ENCODE measurements around the gene AGK. TPM values are rescaled to one million over a fixed set of nuclear protein-coding genes. Genes with fewer than 3 reads are reported as not detected.
"Not testable (repeated sequence)": the region's sequence is repeated elsewhere in the genome, so short reads cannot be mapped to it uniquely, and the experiment has no call there.

The AGK gene
- total RNA-seq, 1 donor from 2014 or later: 27.7 TPM

GRCh38 chr7:141663081-141663849, 112.1 kb downstream of the AGK start:
- DNase-seq (no peak), ATAC-seq (ENCODE audit: poor library complexity) (peak; percentile 43)
- intact Hi-C loops (cut with DNase I): no loop called here

DNA sequence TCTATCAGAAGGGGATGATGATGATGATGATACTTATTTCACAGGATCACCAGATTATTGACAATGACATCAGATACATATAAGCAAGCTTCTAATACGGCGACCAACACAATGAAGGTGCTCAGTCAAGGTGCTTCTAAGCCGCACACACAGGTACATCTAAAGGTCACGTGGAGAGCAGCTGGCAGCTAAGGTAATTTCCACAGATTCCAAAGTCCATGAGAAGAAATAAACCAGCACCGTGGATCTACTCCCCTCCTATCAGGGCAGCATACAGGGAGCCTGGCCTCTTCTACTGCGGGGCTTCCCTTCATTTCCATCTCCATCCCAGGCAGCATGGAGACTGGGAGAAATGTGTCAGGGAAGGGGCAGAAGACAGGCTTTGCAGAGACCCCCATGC, 113.2 kb downstream of the AGK start:
- DNase-seq (no peak), ATAC-seq (ENCODE audit: poor library complexity) (no peak)
- intact Hi-C loops (cut with DNase I): no loop called here

DNA sequence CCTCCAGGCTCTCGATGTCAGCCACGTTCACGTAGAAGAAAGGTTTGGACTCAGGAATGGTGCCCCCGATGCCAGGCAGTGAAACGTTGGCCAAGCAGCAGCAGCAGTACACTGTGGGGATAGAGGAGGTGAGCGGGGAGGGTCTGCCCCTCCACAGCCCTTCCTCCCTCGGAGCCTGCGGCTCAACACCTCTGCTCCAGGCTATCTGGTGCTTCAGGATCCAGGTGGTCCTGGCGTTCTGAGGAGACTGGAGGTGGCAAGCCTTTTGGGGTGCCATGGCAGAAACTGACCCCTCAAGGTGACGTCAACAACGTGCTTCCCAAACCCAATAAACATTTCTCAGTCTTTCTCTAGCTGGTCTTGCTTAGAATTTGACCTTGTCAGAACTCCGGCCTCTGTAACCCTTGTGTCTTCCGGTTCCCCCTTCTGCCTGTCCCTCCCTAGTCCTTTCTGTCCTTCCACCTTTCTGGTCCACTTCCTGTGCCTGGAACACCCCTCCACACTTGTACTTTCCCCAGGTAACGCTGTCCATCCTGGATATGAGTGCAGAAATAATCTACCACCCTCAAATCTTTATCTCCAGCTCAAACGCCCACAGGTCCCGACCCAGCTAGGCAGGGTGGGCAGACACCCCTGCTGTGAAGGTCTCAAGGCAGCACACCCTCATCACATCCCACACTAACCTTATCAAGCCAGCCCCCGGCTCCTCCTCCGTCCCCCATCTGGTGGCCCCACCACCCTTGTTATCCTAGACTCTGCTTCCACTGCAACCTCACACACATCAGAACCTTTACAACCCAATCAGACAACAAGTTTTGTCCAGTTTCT, 114.2 kb downstream of the AGK start:
- intact Hi-C loops (cut with DNase I): no loop called here
- no peak for ATAC-seq (ENCODE audit: poor library complexity)
- no peak for DNase-seq

DNA sequence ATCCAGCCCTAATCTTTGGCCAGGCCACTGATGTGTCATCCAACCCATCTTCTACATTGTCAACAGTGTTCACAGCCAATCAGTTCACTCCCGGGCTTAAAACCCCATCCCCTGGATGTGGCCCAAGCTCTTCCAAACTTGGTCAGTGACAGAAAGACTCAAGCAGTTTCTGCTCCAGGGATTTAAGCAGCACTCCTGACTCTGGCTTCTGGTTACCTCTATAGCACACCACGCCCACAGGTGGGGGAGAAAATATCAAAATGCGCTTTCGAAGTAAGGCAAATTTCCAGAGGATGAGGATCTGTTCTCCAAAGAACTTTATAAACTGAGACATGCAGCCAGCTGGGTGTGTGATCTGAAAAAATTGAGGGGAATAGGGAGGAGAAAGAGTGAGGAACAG, 114.9 kb downstream of the AGK start:
- ATAC-seq (ENCODE audit: poor library complexity): no peak
- DNase-seq: no peak
- intact Hi-C loops (cut with DNase I): no loop called here

GRCh38 chr7:141668853-141669252, 117.6 kb downstream of the AGK start:
- intact Hi-C loops (cut with DNase I): no loop called here
- no peak for ATAC-seq (ENCODE audit: poor library complexity)
- no peak for DNase-seq

GRCh38 chr7:141671705-141672496, 120.7 kb downstream of the AGK start:
- intact Hi-C loops (cut with DNase I): no loop called here
- DNase-seq: no peak
- no peak for ATAC-seq (ENCODE audit: poor library complexity)

- DNase-seq (no peak), ATAC-seq (ENCODE audit: poor library complexity) (no peak)
- intact Hi-C loops (cut with DNase I): no loop called here
Measured at GRCh38 chr7:141673346-141673745, 122.1 kb downstream of the AGK start.

DNA sequence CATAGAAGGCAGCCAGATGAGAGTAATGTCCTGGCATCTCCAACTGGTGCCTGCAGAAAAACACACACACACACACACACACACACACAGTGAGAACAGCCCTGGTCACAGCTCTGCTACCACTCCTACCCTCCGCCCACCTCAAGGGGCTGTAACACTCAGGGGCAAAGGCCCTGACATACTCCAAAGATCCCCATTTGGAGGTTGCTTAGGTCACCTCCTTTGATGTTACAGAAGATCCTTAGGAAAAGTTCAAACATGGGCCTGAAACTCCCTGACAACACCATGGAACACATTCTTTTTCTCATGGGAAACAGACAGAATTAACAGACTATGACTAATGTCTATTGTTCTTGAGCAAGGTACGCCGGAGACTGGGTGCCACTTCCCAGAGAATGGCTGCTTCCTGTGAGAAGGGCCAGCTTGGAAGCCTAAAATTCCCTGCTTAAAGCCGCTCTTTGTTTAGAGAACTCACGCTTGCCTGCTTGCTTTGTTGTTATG, 123.0 kb downstream of the AGK start:
- DNase-seq (no peak), ATAC-seq (ENCODE audit: poor library complexity) (no peak)
- intact Hi-C loops (cut with DNase I): no loop called here

- DNase-seq: no peak
- ATAC-seq (ENCODE audit: poor library complexity): no peak
- intact Hi-C loops (cut with DNase I): no loop called here
Measured at GRCh38 chr7:141674702-141675101, 123.5 kb downstream of the AGK start.

- ATAC-seq (ENCODE audit: poor library complexity) (no peak), DNase-seq (no peak)
- intact Hi-C loops (cut with DNase I): no loop called here
Measured at GRCh38 chr7:141675436-141676215, 124.4 kb downstream of the AGK start.

GRCh38 chr7:141676618-141677017, 125.4 kb downstream of the AGK start:
- no peak for DNase-seq
- intact Hi-C loops (cut with DNase I): no loop called here
- ATAC-seq (ENCODE audit: poor library complexity): no peak

GRCh38 chr7:141679014-141679413, 127.8 kb downstream of the AGK start:
- intact Hi-C loops (cut with DNase I): no loop called here
- no peak for DNase-seq
- no peak for ATAC-seq (ENCODE audit: poor library complexity)

GRCh38 chr7:141685285-141686023, 134.2 kb downstream of the AGK start:
- no peak for ATAC-seq (ENCODE audit: poor library complexity)
- intact Hi-C loops (cut with DNase I): no loop called here
- DNase-seq: no peak

DNA sequence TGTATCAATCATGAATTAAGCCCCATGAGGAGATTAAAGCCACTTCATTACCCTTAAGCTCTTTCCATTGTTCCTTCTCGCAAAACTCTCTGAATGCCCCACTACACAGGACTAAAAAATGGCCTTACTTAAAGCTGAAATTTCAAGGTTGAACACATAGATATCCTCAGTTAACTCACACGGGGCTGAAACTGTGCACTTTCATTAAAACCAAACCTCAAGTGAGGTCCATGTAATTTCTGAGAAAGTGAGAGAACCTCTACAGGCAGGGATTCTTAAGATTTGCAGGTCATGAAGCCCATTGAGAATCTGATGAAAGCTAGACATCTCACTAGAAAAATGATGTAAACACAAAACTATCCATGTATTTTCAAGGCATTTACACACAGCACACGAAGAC, 134.9 kb downstream of the AGK start:
- DNase-seq (no peak), ATAC-seq (ENCODE audit: poor library complexity) (no peak)
- intact Hi-C loops (cut with DNase I): no loop called here

DNA sequence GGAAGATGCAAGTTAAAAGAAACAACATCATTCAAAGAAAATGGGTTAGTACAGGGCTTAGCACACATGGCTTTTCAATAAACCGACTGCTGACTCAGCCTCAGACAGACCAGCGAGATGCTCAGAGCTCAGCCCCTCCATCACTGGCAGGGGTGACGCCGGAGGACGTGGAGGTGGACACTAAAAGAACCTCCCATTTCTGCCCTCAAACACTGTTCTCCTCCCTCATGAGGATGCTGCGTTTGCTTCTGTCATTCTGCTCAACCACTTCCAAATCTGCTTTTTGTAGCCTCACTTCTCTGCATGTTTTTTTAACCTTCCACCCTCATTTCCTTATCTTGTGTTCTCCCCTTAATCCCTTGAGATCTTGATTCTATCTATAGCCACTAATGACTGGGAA, 135.5 kb downstream of the AGK start:
- ATAC-seq (ENCODE audit: poor library complexity) (peak; percentile 56), DNase-seq (no peak)
- intact Hi-C loops (cut with DNase I): no loop called here

- intact Hi-C loops (cut with DNase I): no loop called here
- ATAC-seq (ENCODE audit: poor library complexity) (no peak), DNase-seq (no peak)
Measured at GRCh38 chr7:141688043-141688442, 136.8 kb downstream of the AGK start.

DNA sequence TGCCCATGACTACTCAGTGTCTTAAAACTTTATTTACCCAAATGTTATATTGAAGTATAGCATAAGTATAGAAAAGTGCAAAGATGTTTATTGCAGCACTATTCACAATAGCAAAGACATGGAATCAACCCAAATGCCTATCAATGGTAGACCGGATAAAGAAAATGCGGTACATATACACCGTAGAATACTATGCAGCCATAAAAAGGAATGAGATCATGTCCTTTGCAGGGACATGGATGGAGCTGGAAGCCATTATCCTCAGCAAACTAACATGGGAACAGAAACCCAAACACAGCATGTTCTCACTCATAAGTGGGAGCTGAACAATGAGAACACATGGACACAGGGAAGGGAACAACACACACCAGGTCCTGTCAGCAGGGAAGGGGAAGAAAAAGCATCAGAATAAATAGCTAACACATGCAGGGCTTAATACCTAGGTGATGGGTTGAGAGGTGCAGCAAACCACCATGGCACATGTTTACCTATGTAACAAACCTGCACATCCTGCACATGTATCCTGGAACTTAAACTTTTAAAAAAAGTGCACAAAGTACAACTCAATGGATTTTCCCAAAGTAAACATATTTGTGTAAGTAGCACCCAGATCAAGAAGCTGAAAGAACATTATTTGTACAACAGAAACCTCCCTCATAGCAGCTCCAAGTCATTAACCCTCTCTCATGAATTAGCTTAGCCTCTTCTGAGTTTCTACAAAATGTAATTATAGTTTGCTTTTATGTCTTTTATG, 138.0 kb downstream of the AGK start:
- ATAC-seq (ENCODE audit: poor library complexity); intact Hi-C loops (cut with DNase I); DNase-seq: not testable (repeated sequence)
